Esophagus muscularis mucosa (tissue), 3 donors: ENCODE results near the gene TMPRSS9.

Experiments
- CTCF ChIP-seq, 3 experiments: fragments of 200-600 bp in 2 of 3; fragments of 450-650 bp in 1 of 3; sonication (generic) in 2 of 3; IDR thresholded peaks; one replicate each; pipeline ENCODE4 v1.5.1; 2017 to 2019; ENCODE audit warnings: antibody characterized with exemption in 3 of 3, mild to moderate bottlenecking in 2 of 3, moderate library complexity in 1 of 3
- POLR2A ChIP-seq: fragments of 450-650 bp; IDR thresholded peaks from one replicate; pipeline ENCODE4 v1.6.1; 2017; ENCODE audit warnings: antibody characterized with exemption, moderate library complexity, mild to moderate bottlenecking, low read depth
- POLR2AphosphoS5 ChIP-seq, 2 donors: sonication (generic); formaldehyde crosslinking; IDR thresholded peaks; one replicate each; pipeline ENCODE4 v1.6.1; 2017; ENCODE audit warnings: antibody characterized with exemption in 2 of 2

- TF ChIP-seq CTCF (IDR thresholded peaks at IDR 0.05) (no peak), POLR2AphosphoS5 (IDR thresholded peaks at IDR 0.05) (no peak), POLR2A (no peak)
Measured at GRCh38 chr19:2374808-2375207, 14.7 kb downstream of the TMPRSS9 start.
